ENCODE measurements around the gene TFDP1.

GRCh38 chr13:113566227-113566561 is 18.4 kb upstream of the TFDP1 start:
- TF ChIP-seq CTCF (conservative IDR thresholded peaks at IDR 0.05) (no peak), EZH2 (IDR thresholded peaks at IDR 0.05; ENCODE audit: low read depth) (no peak)
